Ovary (tissue), 3 donors: Measurements from ENCODE around the gene ABCG5.

ENCODE experiments used
- EP300 ChIP-seq: sonication (generic); formaldehyde crosslinking; IDR thresholded peaks from one replicate; pipeline ENCODE4 v1.6.1; 2017; ENCODE audit warnings: antibody characterized with exemption
- POLR2A ChIP-seq: fragments of 450-650 bp; IDR thresholded peaks from one replicate; pipeline ENCODE4 v1.6.1; 2017; ENCODE audit warnings: antibody characterized with exemption, mild to moderate bottlenecking, moderate library complexity
- TF ChIP-seq, protein P1 (sequence below), 3 donors: fragments of 450-650 bp in 2 of 3; fragments of 200-600 bp in 1 of 3; IDR thresholded peaks; one replicate each; pipeline versions ENCODE4 v1.5.1 to v1.8.0; 2016 to 2022; ENCODE audit warnings: antibody characterized with exemption in 3 of 3, mild to moderate bottlenecking in 1 of 3
- donor health status: DM: no; HTN: no; CAD: no.

DNA sequence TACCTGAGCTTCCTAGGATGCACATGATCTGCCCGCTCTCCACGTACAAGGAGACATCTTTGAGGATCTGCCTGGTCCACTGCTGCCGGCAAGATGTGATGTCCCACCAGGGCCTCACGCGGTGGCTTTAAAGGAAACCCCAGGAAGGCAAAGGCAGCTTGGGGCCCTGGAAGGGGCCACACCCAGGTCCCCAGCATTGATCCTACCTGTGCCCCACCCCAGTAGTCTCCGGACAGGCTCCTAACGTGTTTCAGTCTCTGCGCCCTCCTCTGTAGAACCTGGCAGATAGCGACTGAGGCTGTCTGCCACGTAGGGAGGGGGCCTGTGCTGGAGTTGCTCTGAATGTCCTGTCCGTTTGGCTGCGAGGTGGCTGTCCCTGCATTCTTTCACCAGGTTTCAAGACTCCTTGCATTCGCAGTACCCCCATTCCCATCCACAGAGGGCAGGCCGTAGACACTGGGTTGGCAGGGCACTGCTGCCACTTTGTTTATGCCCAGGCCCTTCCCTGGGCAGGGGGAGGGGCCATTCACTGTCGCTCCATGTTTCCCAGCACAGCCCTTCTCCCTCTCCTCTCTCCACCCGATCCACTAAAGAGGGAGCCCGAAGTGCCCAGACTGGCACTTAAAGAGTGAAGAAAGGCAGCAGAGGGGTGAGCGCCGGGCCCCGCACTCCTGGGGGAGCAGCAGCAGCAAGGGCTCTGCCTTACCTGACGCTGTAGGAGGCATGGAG is 644 bp downstream of the ABCG5 start:
- TF ChIP-seq, protein P1, sequence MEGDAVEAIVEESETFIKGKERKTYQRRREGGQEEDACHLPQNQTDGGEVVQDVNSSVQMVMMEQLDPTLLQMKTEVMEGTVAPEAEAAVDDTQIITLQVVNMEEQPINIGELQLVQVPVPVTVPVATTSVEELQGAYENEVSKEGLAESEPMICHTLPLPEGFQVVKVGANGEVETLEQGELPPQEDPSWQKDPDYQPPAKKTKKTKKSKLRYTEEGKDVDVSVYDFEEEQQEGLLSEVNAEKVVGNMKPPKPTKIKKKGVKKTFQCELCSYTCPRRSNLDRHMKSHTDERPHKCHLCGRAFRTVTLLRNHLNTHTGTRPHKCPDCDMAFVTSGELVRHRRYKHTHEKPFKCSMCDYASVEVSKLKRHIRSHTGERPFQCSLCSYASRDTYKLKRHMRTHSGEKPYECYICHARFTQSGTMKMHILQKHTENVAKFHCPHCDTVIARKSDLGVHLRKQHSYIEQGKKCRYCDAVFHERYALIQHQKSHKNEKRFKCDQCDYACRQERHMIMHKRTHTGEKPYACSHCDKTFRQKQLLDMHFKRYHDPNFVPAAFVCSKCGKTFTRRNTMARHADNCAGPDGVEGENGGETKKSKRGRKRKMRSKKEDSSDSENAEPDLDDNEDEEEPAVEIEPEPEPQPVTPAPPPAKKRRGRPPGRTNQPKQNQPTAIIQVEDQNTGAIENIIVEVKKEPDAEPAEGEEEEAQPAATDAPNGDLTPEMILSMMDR (IDR thresholded peaks at IDR 0.05) = no peak
- TF ChIP-seq EP300 = no peak
- TF ChIP-seq POLR2A = no peak
